OCI-LY1 (cell line): ENCODE data around the gene EPHA1.

Experiments used
- H2AFZ ChIP-seq: fragments of 200-600 bp; sonication (generic), shearing (Covaris generic); 2 replicates; pipeline ENCODE4 v1.6.0; 2014; ENCODE audit warnings: antibody characterized with exemption, mild to moderate bottlenecking, low read length
- H3F3A ChIP-seq: fragments of 200-600 bp; sonication (generic), shearing (Covaris generic); 2 replicates; pipeline ENCODE4 v1.6.0; 2014; ENCODE audit warnings: mild to moderate bottlenecking, antibody characterized with exemption, low read length, moderate library complexity; ENCODE audit not compliant: insufficient read depth
- H3K27ac ChIP-seq: fragments of 200-600 bp; sonication (generic); 2 replicates; pipeline ENCODE4 v1.5.1; 2014; ENCODE audit warnings: low read length, mixed run types, mild to moderate bottlenecking, low read depth; ENCODE audit not compliant: poor library complexity, severe bottlenecking
- H3K27me3 ChIP-seq: fragments of 200-600 bp; sonication (generic); 2 replicates; pipeline ENCODE4 v1.6.0; 2014; ENCODE audit warnings: antibody characterized with exemption, mild to moderate bottlenecking, low read length, moderate library complexity; ENCODE audit not compliant: insufficient read depth
- H3K36me3 ChIP-seq: fragments of 200-600 bp; sonication (generic); 2 replicates; pipeline ENCODE4 v1.6.1; 2014; ENCODE audit warnings: mild to moderate bottlenecking, antibody characterized with exemption, low read length, moderate library complexity, mixed read lengths; ENCODE audit not compliant: insufficient read depth
- H3K4me1 ChIP-seq: fragments of 200-600 bp; sonication (generic); 2 replicates; pipeline ENCODE4 v1.5.1; 2014; ENCODE audit warnings: mild to moderate bottlenecking, low read length, moderate library complexity; ENCODE audit not compliant: insufficient read depth, severe bottlenecking
- H3K4me2 ChIP-seq: fragments of 200-600 bp; sonication (generic), shearing (Covaris generic); 2 replicates; pipeline ENCODE4 v1.6.1; 2014; ENCODE audit warnings: low read length
- H3K4me3 ChIP-seq: fragments of 200-600 bp; sonication (generic); 2 replicates; pipeline ENCODE4 v1.5.1; 2014; ENCODE audit warnings: low read length, low read depth, mild to moderate bottlenecking, mixed read lengths; ENCODE audit not compliant: poor library complexity, severe bottlenecking
- H3K79me2 ChIP-seq: fragments of 200-600 bp; shearing (Covaris generic); 2 replicates; pipeline ENCODE4 v1.6.1; 2016; ENCODE audit warnings: mixed run types, low read length, mixed read lengths; ENCODE audit not compliant: insufficient read depth
- H3K9ac ChIP-seq: fragments of 200-600 bp; sonication (generic), shearing (Covaris generic); 2 replicates; pipeline ENCODE4 v1.6.1; 2014; ENCODE audit warnings: mild to moderate bottlenecking, low read length, mixed read lengths
- H3K9me2 ChIP-seq: fragments of 200-600 bp; sonication (generic), shearing (Covaris generic); 2 replicates; pipeline ENCODE4 v1.6.1; 2014; ENCODE audit warnings: low read depth, mild to moderate bottlenecking, low read length, mixed read lengths
- H3K9me3 ChIP-seq: fragments of 200-600 bp; shearing (Covaris generic); 2 replicates; pipeline ENCODE4 v1.6.1; 2014; ENCODE audit warnings: low read length, mixed read lengths
- H4K20me1 ChIP-seq: fragments of 200-600 bp; sonication (generic), shearing (Covaris generic); 2 replicates; pipeline ENCODE4 v1.6.0; 2016; ENCODE audit warnings: mild to moderate bottlenecking, low read length; ENCODE audit not compliant: insufficient read depth
- EZH2 ChIP-seq: fragments of 200-600 bp; sonication (generic), shearing (Covaris generic); IDR thresholded peaks from 2 replicates; pipeline ENCODE4 v1.8.0; 2017; ENCODE audit warnings: borderline replicate concordance, mixed run types, mild to moderate bottlenecking, antibody characterized with exemption, low read length, moderate library complexity, mixed read lengths
- TF ChIP-seq, protein P1 (sequence below): fragments of 200-600 bp; sonication (generic), shearing (Covaris generic); IDR thresholded peaks from 2 replicates; pipeline ENCODE4 v1.5.1; 2017; ENCODE audit warnings: mild to moderate bottlenecking, antibody characterized with exemption, low read length, moderate library complexity, mixed read lengths

Gene EPHA1

GRCh38 chr7:143368387-143368786 lies 40.3 kb downstream of the EPHA1 start:
- Histone ChIP-seq H3K4me1 (no peaks in the 10 kb centered on the region), H3K27me3 (peaks cover 16% of the 10 kb centered on the region), H3K9ac (no peak overlapping the region), H2AFZ (no peak overlapping the region), H3K9me3 (no peaks in the 10 kb centered on the region), H3K79me2 (no peaks in the 10 kb centered on the region), H3K4me3 (no peak overlapping the region), H3F3A (no peaks in the 10 kb centered on the region), H3K9me2 (no peaks in the 10 kb centered on the region), H4K20me1 (peaks cover 3% of the 10 kb centered on the region; the same call in 1 of the 2 replicates), H3K36me3 (no peaks in the 10 kb centered on the region), H3K27ac (no peak overlapping the region), H3K4me2 (no peak overlapping the region)
- TF ChIP-seq EZH2, result no peak
- TF ChIP-seq, protein P1, sequence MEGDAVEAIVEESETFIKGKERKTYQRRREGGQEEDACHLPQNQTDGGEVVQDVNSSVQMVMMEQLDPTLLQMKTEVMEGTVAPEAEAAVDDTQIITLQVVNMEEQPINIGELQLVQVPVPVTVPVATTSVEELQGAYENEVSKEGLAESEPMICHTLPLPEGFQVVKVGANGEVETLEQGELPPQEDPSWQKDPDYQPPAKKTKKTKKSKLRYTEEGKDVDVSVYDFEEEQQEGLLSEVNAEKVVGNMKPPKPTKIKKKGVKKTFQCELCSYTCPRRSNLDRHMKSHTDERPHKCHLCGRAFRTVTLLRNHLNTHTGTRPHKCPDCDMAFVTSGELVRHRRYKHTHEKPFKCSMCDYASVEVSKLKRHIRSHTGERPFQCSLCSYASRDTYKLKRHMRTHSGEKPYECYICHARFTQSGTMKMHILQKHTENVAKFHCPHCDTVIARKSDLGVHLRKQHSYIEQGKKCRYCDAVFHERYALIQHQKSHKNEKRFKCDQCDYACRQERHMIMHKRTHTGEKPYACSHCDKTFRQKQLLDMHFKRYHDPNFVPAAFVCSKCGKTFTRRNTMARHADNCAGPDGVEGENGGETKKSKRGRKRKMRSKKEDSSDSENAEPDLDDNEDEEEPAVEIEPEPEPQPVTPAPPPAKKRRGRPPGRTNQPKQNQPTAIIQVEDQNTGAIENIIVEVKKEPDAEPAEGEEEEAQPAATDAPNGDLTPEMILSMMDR, result no peak

DNA sequence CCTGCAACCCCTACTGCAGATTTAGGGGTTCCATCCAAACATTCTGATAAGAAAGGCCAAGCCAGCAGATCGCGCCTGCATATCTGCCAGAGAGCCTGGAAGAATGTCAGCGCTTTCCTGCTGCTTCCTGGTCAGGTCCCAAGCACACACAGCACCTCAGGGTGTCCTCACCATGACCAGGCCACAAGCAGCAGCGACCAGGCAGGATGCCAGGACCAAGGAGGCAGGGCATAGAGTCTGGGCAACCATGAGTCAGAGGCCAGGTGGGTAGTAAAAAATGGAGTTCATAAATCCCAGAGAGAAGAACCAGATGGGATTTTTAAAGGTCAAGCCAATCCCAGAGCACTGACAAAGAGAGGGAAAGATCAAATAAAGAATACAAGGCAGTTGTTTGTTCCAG lies 40.7 kb downstream of the EPHA1 start:
- no peak overlapping the region for H3K9ac ChIP-seq
- no peaks in the 10 kb centered on the region for H3K79me2 ChIP-seq
- no peaks in the 10 kb centered on the region for H3K9me3 ChIP-seq
- no peaks in the 10 kb centered on the region for H3K36me3 ChIP-seq
- H3K4me2 ChIP-seq, result no peak overlapping the region
- H3K4me1 ChIP-seq, result no peaks in the 10 kb centered on the region
- peaks cover 3% of the 10 kb centered on the region; the same call in 1 of the 2 replicates for H4K20me1 ChIP-seq
- no peaks in the 10 kb centered on the region for H3F3A ChIP-seq
- TF ChIP-seq, protein P1, result no peak
- TF ChIP-seq EZH2, result no peak
- H3K27me3 ChIP-seq, result peaks cover 16% of the 10 kb centered on the region
- H3K4me3 ChIP-seq, result no peak overlapping the region
- no peaks in the 10 kb centered on the region for H3K9me2 ChIP-seq
- H3K27ac ChIP-seq, result no peak overlapping the region
- H2AFZ ChIP-seq, result no peak overlapping the region

GRCh38 chr7:143363016-143363937 lies 45.4 kb downstream of the EPHA1 start:
- H3K9me2 ChIP-seq, result no peaks in the 10 kb centered on the region
- H3K27me3 ChIP-seq, result peaks cover 15% of the 10 kb centered on the region
- no peaks in the 10 kb centered on the region for H3K4me1 ChIP-seq
- no peak overlapping the region for H3K9ac ChIP-seq
- TF ChIP-seq, protein P1, result no peak
- TF ChIP-seq EZH2, result no peak
- no peaks in the 10 kb centered on the region for H3K9me3 ChIP-seq
- H3K27ac ChIP-seq, result no peak overlapping the region
- no peaks in the 10 kb centered on the region for H3F3A ChIP-seq
- no peak overlapping the region for H2AFZ ChIP-seq
- H3K79me2 ChIP-seq, result no peaks in the 10 kb centered on the region
- H3K4me3 ChIP-seq, result no peak overlapping the region
- H4K20me1 ChIP-seq, result peaks cover 3% of the 10 kb centered on the region; the same call in 1 of the 2 replicates
- no peak overlapping the region for H3K4me2 ChIP-seq
- no peaks in the 10 kb centered on the region for H3K36me3 ChIP-seq
